Skin of body (tissue), 2 donors: ENCODE data around the gene GRM8. TPM values are rescaled to one million over a fixed set of nuclear protein-coding genes. Genes with fewer than 3 reads are reported as not detected.

Source experiments
- DNase-seq: peaks from one replicate; lab custom pipeline; 2025; lab: John Stamatoyannopoulos, UW
- total RNA-seq: library from RNA; depleted of rRNA; stranded (reverse); fragments of >200 nt; gene quantifications from one replicate; pipeline ENCODE4 v1.2.3, GENCODE V29; 2014

The GRM8 gene
- total RNA-seq, 1 donor from 2014 or later, result 1.9 TPM

- DNase-seq, result no peak
Measured at GRCh38 chr7:126819197-126819484, 433.6 kb downstream of the GRM8 start.

GRCh38 chr7:126818393-126819196, 434.1 kb downstream of the GRM8 start:
- DNase-seq, result no peak

- no peak for DNase-seq
Measured at GRCh38 chr7:126809188-126809587, 443.6 kb downstream of the GRM8 start.

DNA sequence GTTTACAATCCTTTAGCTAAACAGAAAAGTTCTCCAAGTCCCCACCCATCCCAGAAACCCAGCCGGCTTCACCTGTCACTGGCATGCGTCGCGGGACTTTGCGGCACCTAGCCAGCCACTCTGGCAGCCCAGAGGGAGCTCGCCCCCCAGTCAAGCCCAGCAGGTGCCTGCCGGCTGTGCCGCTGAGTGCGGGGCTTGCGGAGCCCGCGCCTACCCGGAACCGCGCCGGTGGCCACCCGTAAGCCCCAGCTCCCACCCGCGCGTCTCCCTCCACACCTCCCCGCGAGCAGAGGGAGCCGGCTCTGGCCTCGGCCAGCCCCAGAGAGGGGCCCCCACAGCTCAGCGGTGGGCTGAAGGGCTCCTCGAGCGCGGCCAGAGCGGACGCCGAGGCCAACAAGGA, 446.1 kb downstream of the GRM8 start:
- no peak for DNase-seq

DNA sequence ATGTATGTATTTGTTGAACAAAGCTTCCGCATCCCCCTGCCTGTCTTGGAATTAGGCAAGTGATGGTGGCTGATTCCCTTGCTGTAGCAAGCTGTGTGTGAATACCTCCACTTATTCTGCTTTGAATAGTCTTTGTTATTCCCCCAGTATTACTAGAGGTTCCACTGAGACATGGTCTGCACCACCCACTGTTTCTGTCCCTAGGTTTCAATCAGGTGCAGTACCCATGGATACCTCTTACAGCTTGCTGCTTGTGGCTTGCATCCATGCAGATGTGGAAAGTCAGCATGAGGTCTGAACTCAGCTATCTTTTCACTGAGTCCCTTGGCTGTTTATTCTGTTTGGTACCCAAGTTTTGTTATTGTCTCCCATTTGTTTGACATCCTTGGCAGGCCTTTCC, 447.4 kb downstream of the GRM8 start:
- no peak for DNase-seq

DNA sequence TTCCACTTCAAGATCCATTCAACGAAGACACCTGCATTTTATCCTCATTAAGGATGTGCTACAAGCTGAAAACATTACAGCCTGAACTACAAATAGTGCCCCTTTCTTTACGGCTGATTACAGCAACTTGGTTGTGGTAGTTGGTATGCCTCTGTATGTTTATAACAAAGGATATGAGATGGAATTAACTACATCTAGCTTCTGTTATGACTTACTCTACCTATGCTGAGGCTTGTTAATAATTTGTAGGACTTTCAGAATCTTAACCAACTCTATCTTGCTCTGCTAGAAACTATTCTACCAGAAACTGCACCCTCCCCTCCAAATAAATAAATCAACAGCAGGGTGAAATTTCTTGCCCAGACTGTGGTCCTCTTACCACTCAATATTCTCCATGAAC, 448.1 kb downstream of the GRM8 start:
- DNase-seq, result no peak

DNA sequence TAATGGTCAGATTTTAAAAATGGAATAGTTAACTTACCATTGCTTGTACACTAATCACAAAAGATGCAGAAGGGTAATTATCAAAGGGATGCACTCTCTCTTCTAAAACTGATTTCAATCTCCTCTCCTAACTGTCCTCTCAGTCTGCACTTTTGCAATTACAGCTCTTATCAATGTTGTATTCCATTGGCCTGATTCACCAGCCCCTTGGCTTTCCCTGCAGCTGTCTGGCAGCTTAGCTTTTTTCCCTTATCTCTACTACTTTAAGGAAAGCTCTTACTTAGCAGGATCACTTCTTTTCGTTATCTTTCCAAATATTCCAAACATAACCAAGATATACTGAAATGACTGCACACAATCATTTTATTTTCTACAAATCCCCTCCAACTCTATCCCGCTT, 448.8 kb downstream of the GRM8 start:
- no peak for DNase-seq

DNA sequence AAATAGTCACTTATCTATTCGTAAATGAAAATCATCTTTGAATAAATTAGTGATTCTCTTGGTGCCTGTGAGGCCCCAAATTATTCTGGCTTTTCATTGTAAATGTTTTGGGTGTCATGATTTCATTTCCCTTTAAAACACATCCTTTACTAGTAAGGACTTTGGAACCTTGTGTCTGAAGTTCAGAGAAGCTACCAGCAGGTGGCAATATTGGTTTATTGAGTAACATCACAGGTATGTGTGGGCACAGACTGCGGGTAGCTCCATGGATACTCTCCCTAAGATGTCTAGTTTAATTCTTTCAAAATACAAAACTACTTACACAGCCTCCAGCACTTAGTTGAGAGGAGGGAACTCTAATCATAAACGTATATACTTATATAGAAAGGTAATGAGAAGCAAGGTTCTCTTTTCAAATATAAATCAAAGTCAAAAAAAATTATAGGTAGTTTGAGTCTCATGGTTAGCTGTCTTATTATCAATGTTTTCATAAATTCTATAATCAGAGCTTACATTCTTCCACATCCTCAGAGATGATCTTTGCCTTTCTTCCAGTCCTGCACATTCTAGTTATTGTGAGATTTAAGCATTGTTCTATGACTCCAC, 449.6 kb downstream of the GRM8 start:
- DNase-seq, result no peak

DNA sequence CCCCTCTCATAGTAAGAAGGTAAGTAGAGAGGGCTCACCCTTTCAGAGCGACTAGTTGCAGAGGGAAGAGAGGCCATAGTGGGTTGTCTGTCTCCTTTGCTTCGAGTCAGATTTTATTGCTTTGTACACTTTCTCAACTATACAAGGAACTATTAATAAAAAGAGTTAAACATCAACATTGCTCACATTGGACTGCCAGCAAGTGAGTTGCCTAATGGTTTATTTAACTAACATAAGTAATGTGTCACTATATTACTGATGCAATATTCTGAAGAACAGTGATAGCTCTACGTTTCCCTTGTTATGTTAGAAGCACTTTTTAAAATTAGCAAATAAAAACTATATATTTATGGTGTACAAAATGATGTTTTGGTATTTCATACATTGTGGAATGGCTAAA, 451.0 kb downstream of the GRM8 start:
- no peak for DNase-seq

DNA sequence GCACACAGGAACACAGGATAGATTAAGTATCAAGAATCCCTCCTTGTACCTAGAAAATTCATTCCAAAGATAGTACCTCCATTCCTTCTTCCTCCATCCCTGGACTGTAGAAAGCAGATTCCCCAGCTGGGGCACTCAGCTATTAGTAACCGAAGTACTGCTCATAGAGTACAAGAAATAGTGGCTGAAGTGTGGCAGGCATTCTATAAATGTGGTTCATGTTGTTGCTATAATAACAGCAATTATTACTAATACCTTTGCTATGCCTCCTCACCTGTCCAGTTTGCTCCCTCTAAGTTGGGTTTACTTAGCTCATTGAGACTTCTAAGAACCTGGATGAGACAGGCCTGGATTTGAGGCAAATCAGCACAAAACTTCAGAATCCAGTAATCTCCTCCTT, 453.2 kb downstream of the GRM8 start:
- DNase-seq, result no peak

- DNase-seq, result no peak
Measured at GRCh38 chr7:126792521-126792920, 460.2 kb downstream of the GRM8 start.

DNA sequence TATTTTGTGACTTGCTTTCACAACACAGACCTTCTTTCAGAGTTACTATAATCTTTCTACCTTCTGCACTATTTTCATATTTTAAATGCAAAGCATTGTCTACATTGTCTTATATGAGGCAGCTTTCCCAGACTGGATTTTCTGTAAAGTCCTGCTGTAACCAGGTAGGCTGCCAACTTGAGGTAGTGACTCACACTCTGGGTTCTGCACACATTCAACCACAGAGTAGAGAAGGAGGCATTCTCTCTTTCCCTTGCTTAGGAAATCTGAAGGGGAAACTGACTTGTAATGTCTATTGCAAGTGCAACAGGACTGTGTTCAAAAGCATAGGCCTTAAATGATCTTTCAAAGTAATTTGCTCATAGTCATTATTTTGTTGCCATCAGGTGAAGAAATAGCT, 461.4 kb downstream of the GRM8 start:
- DNase-seq, result no peak

DNA sequence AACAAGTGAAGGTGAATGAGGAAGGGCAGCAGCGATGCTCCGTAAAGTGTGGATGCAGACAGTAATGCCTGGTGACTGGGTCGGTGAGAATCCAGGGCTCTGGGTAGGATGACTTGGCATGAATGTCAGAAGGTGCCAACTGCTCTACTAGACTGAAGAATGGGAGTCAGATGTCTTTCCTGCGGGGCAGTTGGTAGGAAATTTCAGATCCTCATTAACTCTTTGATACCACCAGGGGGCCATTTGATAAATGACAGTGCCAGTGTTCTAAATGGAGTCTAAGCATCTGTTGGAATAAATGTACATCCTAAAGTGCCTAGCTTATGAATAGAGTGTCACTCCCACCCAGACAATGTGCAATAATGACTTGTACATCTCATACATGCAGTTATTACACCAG, 462.0 kb downstream of the GRM8 start:
- no peak for DNase-seq

DNA sequence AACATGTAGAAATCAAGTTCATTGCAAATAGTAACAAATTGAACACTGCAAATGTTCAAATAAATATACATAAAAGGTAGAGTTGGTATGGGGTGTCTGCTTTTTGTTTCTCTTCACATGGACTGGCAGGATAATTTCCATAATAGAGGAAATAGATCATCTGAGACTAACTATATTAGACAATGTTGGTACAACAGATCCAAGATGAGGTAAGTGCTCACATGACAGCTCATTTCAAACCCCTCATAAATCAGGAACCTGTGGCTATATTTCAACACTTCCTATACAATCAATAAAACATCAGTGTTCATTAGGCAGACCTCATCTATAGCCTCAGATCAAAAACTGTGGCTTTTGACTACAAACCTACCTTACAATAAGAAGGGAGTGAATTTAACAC, 469.1 kb downstream of the GRM8 start:
- no peak for DNase-seq

- no peak for DNase-seq
Measured at GRCh38 chr7:126780993-126781392, 471.7 kb downstream of the GRM8 start.

DNA sequence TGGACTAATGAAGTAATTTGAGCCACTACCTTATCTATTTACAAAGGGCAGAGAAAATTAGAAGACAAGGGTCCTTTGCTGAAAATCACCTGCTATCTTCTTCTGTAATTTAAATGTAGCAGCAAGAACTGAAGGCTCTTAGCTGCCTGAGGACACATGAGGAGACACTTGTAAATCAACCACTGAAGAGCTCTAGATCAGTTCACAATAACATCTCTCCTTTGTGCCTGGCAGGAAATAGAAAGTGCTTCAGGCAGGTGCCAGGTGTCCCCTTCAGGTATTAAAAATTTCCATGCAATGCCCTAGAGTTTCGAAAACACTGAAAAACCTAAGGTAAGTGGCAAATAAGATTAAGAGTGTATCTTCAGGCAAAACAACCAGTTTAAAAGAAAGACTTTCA, 474.6 kb downstream of the GRM8 start:
- DNase-seq, result no peak

- no peak for DNase-seq
Measured at GRCh38 chr7:126776498-126776897, 476.2 kb downstream of the GRM8 start.

- DNase-seq, result no peak
Measured at GRCh38 chr7:126774077-126774476, 478.7 kb downstream of the GRM8 start.

GRCh38 chr7:126768836-126769235, 483.9 kb downstream of the GRM8 start:
- DNase-seq, result no peak

- DNase-seq, result no peak
Measured at GRCh38 chr7:126760914-126761577, 491.7 kb downstream of the GRM8 start.

DNA sequence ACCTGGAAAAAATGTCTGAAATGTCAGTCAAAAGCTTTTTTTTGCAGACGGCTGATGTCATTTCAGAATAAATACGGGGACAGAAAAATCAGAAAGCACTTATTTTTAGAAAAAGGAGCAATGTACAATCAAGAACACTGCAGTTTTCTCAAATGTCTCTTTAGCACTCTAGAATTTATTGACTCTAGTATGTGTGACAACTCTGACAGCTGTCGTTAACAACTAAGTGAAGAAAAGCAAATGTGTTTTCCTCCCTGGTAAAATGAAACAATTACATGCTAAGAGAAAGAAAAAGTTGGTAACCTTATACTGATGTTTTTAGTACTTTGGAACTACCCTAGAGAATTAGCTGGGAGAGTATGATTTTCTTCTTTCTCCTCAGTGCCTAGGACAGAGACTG, 497.4 kb downstream of the GRM8 start:
- no peak for DNase-seq

GRCh38 chr7:126750207-126750911, 502.4 kb downstream of the GRM8 start:
- DNase-seq, result no peak
